Heart right ventricle (tissue), 16 donors: ENCODE data around the gene CSTPP1. TPM values are rescaled to one million over a fixed set of nuclear protein-coding genes. Genes with fewer than 3 reads are reported as not detected.

Source experiments
- ATAC-seq, 8 donors: fragments of 200-7000 bp; cut with Tn5 transposase; one replicate each; pipeline ENCODE4 v1.9.1; 2020; ENCODE audit warnings: mild to moderate bottlenecking in 8 of 8, moderate library complexity in 8 of 8, moderate number of reproducible peaks in 1 of 8
- DNase-seq, 2 donors: peaks; one replicate each; pipeline ENCODE4 v3.0.0-alpha.2; 2020
- H3K27ac ChIP-seq, 10 donors: fragments of 200-600 bp; sonication (generic) in 2 of 10; one replicate each; pipeline versions ENCODE4 v1.5.0 to v1.8.0; 2020 to 2022; ENCODE audit warnings: mild to moderate bottlenecking in 3 of 10
- H3K27me3 ChIP-seq, 7 donors: fragments of 200-600 bp; one replicate each; pipeline ENCODE4 v1.8.0; 2021 to 2022; ENCODE audit warnings: mild to moderate bottlenecking in 2 of 7
- H3K36me3 ChIP-seq, 9 donors: fragments of 200-600 bp; sonication (generic) in 1 of 9; one replicate each; pipeline versions ENCODE4 v1.5.0 to v1.8.0; 2020 to 2022; ENCODE audit warnings: mild to moderate bottlenecking in 2 of 9
- H3K4me1 ChIP-seq, 9 donors: fragments of 200-600 bp; sonication (generic) in 1 of 9; one replicate each; pipeline versions ENCODE4 v1.5.0 to v1.8.0; 2020 to 2022; ENCODE audit warnings: mild to moderate bottlenecking in 4 of 9
- H3K4me3 ChIP-seq, 10 donors: fragments of 200-600 bp; sonication (generic) in 2 of 10; one replicate each; pipeline versions ENCODE4 v1.5.0 to v1.8.0; 2020 to 2022; ENCODE audit warnings: mild to moderate bottlenecking in 7 of 10, moderate library complexity in 2 of 10
- H3K9me3 ChIP-seq, 11 donors: fragments of 200-600 bp in 10 of 11; sonication (generic) in 2 of 11; one replicate each; pipeline versions ENCODE4 v1.5.0 to v1.8.0; 2013 to 2022; ENCODE audit warnings: mild to moderate bottlenecking in 2 of 11, control low read depth in 1 of 11, moderate library complexity in 1 of 11
- WGBS, 2 donors: extraction: QIAGEN DNeasy Blood & Tissue Kit; methylation state at CpG; one replicate each; pipeline ENCODE4 v1.1.7; 2013; ENCODE audit warnings: inconsistent platforms in 1 of 2; 5-methylcytosine and 5-hydroxymethylcytosine counted together
- intact Hi-C, 10 donors: fragments of 100-400 bp; cut with DNase I; formaldehyde crosslinking; loops; one replicate each; pipeline versions ENCODE4 v1.11.1 to v1.14.2; 2022
- polyA plus RNA-seq, 2 donors: library from polyadenylated mRNA; stranded (reverse); fragments of 200-250 nt; gene quantifications; one replicate each; pipeline ENCODE4 v1.2.3, GENCODE V29; 2013
- total RNA-seq, 10 donors: library from RNA; stranded (reverse); fragmentation: NEBNext Ultra II Directional in 3 of 10; extraction: Animal tissue kit (Norgen Biotek cat#: 25700) in 3 of 10; gene quantifications; one replicate each; pipeline versions ENCODE4 v1.2.1 to v1.2.4, GENCODE V29; 2021 to 2023
- TF ChIP-seq, protein P1 (sequence below), 9 donors: fragments of 200-600 bp; sonication (generic) in 2 of 9; IDR thresholded peaks; one replicate each; pipeline versions ENCODE4 v1.5.0 to v1.8.0; 2021 to 2022; ENCODE audit warnings: antibody characterized with exemption in 9 of 9, mild to moderate bottlenecking in 5 of 9, moderate library complexity in 1 of 9
- donor health status: Arrhythmogenic right ventricular cardiomyopathy.
- donor health status: ischemic (EF 13 %, LVEDD 7.1; RV severe dilation, severe dysfunction).
- donor health status: healthy with polysubstance abuse.
- donor health status: DM: no; HTN: yes; CAD: no.
- donor health status: DM: no; HTN: no; CAD: no.
- donor health status: ischemic (EF 25% LVEDD 6.9; RV normal size, moderate dysfunction).
- donor health status: ischemic (EF 25% LVEDD 5.7; RV mildly dilated, moderate dysfunction).
- donor health status: healthy.
- donor health status: DM: yes; HTN: yes; CAD: no.
- donor health status: Ischemic cardiomyopathy.
- donor health status: ischemic (EF 35%, LVEDD 5.7; RV mildly dilated, moderate dysfunction).
- donor health status: nonischemic (EF 11% LVEDD 7.7; RV severe dilation, severe dysfunction).
- donor health status: DM: yes; HTN: yes; CAD: no.
- donor health status: PGD.
- donor health status: ischemic (EF 29% LVEDD 5.4; RV normal size, mild dysfunction).
- donor health status: nonischemic (EF 23%, LVEDD 6.1; RV moderate dilation, normal function).

CSTPP1 gene
- total and polyA plus RNA-seq, 12 donors, result 10.2 to 26.7 (median 16.7) TPM

DNA sequence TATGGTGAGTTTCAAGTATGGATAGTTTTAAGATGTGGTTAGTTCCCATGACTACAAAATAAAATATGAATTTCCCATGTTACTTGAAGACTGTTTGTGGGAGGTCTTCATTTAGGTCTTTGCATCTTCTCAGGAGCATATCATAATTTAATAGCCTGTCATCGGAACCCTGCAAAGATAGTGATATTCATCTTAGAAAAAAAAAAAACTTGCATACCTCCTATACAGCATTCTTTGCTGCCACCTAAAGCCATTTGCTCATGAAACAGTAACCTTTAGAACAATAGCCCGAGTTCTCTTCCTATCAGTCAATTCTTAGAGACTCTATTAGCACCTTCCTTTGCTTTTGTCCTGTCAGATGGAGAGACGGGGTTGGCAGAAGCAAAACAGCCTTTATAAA is 164.8 kb downstream of the CSTPP1 start:
- Histone ChIP-seq H3K4me3 (no peak overlapping the region), H3K4me1 (no peaks in the 10 kb centered on the region), H3K9me3 (no peaks in the 10 kb centered on the region), H3K27ac (no peak overlapping the region), H3K27me3 (no peaks in the 10 kb centered on the region), H3K36me3 (no peaks in the 10 kb centered on the region)
- DNase-seq (no peak), ATAC-seq (no peak)
- TF ChIP-seq, protein P1, sequence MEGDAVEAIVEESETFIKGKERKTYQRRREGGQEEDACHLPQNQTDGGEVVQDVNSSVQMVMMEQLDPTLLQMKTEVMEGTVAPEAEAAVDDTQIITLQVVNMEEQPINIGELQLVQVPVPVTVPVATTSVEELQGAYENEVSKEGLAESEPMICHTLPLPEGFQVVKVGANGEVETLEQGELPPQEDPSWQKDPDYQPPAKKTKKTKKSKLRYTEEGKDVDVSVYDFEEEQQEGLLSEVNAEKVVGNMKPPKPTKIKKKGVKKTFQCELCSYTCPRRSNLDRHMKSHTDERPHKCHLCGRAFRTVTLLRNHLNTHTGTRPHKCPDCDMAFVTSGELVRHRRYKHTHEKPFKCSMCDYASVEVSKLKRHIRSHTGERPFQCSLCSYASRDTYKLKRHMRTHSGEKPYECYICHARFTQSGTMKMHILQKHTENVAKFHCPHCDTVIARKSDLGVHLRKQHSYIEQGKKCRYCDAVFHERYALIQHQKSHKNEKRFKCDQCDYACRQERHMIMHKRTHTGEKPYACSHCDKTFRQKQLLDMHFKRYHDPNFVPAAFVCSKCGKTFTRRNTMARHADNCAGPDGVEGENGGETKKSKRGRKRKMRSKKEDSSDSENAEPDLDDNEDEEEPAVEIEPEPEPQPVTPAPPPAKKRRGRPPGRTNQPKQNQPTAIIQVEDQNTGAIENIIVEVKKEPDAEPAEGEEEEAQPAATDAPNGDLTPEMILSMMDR (IDR thresholded peaks at IDR 0.05), result no peak
- 82 to 83% methylated on average over 3 of the region's 3 CpGs for WGBS, 2 donors
- intact Hi-C loops, result no loop called here

DNA sequence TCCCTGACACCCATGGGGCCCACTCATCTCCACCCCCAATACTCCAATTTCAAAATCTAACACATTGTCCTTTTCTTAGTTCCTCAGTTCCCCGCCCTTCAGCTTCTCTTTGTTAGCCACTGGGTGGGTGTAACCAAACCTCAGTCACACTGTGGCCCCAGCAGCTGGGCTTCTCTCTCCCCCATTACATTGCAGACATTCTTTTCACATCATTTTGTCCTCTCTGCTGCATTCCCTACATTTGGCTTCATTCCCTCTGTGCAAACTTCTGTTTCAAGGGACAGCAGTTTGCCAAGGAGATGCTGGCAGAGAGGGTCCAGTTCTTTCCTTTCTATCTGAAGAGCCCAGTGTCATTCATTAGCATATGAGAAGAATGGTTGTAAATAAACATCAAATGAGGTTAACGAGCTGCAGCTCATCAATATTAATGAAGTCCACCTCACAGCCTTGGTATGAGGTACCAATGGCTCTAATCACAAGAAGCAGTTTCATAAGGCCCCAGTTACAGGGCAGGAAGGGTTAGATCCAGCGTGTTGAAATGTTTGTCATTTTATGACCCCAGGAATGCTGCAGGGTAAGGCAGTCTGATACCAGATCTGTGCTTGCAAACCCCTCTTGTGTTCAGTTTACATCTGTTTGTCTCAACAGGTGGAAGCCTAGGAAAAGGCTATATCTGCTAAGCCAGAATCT is 167.8 kb downstream of the CSTPP1 start:
- Histone ChIP-seq H3K4me1 (no peaks in the 10 kb centered on the region), H3K4me3 (no peak overlapping the region), H3K9me3 (no peaks in the 10 kb centered on the region), H3K27me3 (no peaks in the 10 kb centered on the region), H3K36me3 (no peaks in the 10 kb centered on the region), H3K27ac (no peak overlapping the region)
- ATAC-seq (no peak), DNase-seq (no peak)
- intact Hi-C loops, result no loop called here
- TF ChIP-seq, protein P1 (IDR thresholded peaks at IDR 0.05), result no peak
- 80 to 84% methylated on average over 3 of the region's 3 CpGs for WGBS, 2 donors

DNA sequence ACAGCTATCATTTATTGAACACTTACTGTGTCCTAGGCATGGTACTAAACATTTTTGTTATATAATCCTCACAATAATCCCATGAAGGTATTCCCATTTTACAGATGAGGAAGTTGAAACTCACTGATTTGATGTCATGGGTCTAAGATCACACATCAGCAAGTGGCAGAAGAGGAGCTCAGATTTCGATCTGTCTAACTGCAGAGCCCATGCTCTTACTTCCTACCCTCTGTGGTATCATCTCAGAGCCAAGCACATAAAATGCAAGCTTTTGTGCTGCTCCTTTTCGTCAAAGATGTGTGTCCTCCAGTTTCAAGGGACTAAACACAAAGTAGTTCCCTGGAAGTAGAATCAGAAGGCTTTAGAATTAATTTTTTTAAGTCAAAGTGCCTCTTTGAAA is 169.0 kb downstream of the CSTPP1 start:
- H3K4me3 ChIP-seq, result no peak overlapping the region
- ATAC-seq (no peak), DNase-seq (no peak)
- intact Hi-C loops, result no loop called here
- H3K36me3 ChIP-seq, result no peaks in the 10 kb centered on the region
- peaks cover 0 to 4% (median 0%) of the 10 kb centered on the region in 9 donors for H3K4me1 ChIP-seq
- TF ChIP-seq, protein P1 (IDR thresholded peaks at IDR 0.05), result no peak
- 94 to 97% methylated on average over 2 of the region's 2 CpGs for WGBS, 2 donors
- no peaks in the 10 kb centered on the region for H3K27me3 ChIP-seq
- no peak overlapping the region for H3K27ac ChIP-seq
- H3K9me3 ChIP-seq, result no peaks in the 10 kb centered on the region

DNA sequence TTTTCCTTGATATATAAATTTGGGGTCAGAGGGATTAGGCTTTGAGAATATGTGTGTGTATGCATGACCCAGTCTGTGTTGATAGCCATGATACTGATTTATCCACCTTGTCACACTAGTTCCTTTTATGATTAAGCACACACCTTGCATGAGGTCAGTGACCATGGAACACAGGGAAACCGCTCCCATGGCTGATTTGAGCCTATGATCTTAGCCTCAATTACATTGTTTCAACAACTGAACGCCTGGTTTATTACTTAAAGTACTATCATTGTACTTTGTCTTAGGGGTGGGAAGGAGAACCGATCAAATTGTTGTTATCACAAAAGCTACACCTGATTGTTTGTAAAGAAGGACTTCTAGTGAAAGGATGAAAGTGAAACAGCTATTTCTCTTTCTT is 169.4 kb downstream of the CSTPP1 start:
- Histone ChIP-seq H3K4me1 (peaks cover 0 to 4% (median 0%) of the 10 kb centered on the region in 9 donors), H3K9me3 (no peaks in the 10 kb centered on the region), H3K27me3 (no peaks in the 10 kb centered on the region), H3K36me3 (no peaks in the 10 kb centered on the region), H3K27ac (no peak overlapping the region), H3K4me3 (no peak overlapping the region)
- no peak for DNase-seq
- TF ChIP-seq, protein P1 (IDR thresholded peaks at IDR 0.05), result no peak
- 85 to 93% methylated on average over 3 of the region's 3 CpGs for WGBS, 2 donors
- no peak for ATAC-seq
- intact Hi-C loops, result no loop called here
